PC-3 (cell line): ENCODE measurements around the gene NEGR1.

Experiments used
- CTCF ChIP-seq: fragments of 300-600 bp; sonication (generic); conservative IDR thresholded peaks from 2 replicates; pipeline ENCODE4 v1.5.1; 2017; ENCODE audit warnings: antibody characterized with exemption, low read depth, mild to moderate bottlenecking, low read length
- EZH2phosphoT487 ChIP-seq: fragments of 300-600 bp; sonication (generic); IDR thresholded peaks from 2 replicates; pipeline ENCODE4 v1.6.1; 2018; ENCODE audit warnings: mild to moderate bottlenecking, antibody characterized with exemption, low read length, borderline replicate concordance

DNA sequence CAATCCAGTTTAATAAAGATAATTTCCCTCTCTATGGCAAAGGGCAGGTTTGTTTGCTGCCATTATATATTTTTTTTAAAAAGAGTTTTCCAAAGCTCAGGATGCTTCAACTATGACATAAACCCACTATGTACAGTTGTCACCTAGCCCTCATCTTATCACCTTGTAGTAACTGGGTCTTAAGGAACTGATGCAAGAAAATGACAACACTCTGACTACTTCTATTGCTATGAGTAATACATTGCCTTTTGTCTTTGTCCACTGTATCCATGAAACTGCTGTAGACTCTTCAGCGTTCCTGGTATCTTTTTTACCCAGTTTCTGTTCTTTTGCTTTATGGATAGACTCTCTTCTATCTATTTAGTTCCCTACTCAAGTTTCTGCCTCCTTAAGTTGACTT is 586.5 kb downstream of the NEGR1 start:
- no peak for TF ChIP-seq CTCF
- TF ChIP-seq EZH2phosphoT487: no peak
